Sigmoid colon (tissue), 7 donors: ENCODE measurements around the gene RABGGTB. TPM values are rescaled to one million over a fixed set of nuclear protein-coding genes. Genes with fewer than 3 reads are reported as not detected.
A peak's percentile ranks its signal among the peaks of the same experiment; 100 is the strongest.
"Not testable (repeated sequence)": the region's sequence is repeated elsewhere in the genome, so short reads cannot be mapped to it uniquely, and the experiment has no call there.

ENCODE experiments used
- DNase-seq: peaks from one replicate; pipeline ENCODE4 v3.0.0-alpha.2; 2019
- H3K27ac ChIP-seq, 4 donors: fragments of 200-600 bp; sonication (generic); one replicate each; pipeline ENCODE4 v1.5.1; 2016 to 2019; ENCODE audit warnings: mild to moderate bottlenecking in 1 of 4
- H3K27me3 ChIP-seq, 3 donors: fragments of 200-600 bp; sonication (generic); one replicate each; pipeline ENCODE4 v1.5.1; 2019; ENCODE audit warnings: mild to moderate bottlenecking in 1 of 3
- H3K36me3 ChIP-seq, 4 donors: fragments of 200-600 bp; sonication (generic); one replicate each; pipeline ENCODE4 v1.5.1; 2016 to 2019
- H3K4me1 ChIP-seq, 4 donors: fragments of 200-600 bp; sonication (generic); one replicate each; pipeline ENCODE4 v1.5.1; 2017 to 2019
- H3K4me3 ChIP-seq, 4 donors: fragments of 200-600 bp; sonication (generic); one replicate each; pipeline ENCODE4 v1.5.1; 2017 to 2019; ENCODE audit warnings: mild to moderate bottlenecking in 2 of 4, moderate library complexity in 1 of 4
- H3K9me3 ChIP-seq, 4 donors: fragments of 200-600 bp in 3 of 4; sonication (generic) in 3 of 4; one replicate each; pipeline versions ENCODE4 v1.5.1 to v1.6.1; 2013 to 2019
- EP300 ChIP-seq, 4 donors: sonication (generic); formaldehyde crosslinking; IDR thresholded peaks; one replicate each; pipeline ENCODE4 v1.6.1; 2017; ENCODE audit warnings: antibody characterized with exemption in 4 of 4
- POLR2A ChIP-seq, 2 donors: fragments of 450-650 bp; IDR thresholded peaks; one replicate each; pipeline ENCODE4 v1.6.1; 2016; ENCODE audit warnings: antibody characterized with exemption in 2 of 2, mild to moderate bottlenecking in 2 of 2, moderate library complexity in 2 of 2
- POLR2AphosphoS5 ChIP-seq, 4 donors: sonication (generic); formaldehyde crosslinking; IDR thresholded peaks; one replicate each; pipeline ENCODE4 v1.6.1; 2017; ENCODE audit warnings: antibody characterized with exemption in 4 of 4
- WGBS, 2 donors: extraction: QIAGEN DNeasy Blood & Tissue Kit; methylation state at CpG; one replicate each; pipeline ENCODE4 v1.1.7; 2013; 5-methylcytosine and 5-hydroxymethylcytosine counted together
- intact Hi-C: fragments of 100-400 bp; cut with DNase I; formaldehyde crosslinking; loops from one replicate; pipeline ENCODE4 v1.15.1; 2023
- polyA plus RNA-seq, 3 donors: library from polyadenylated mRNA; stranded (reverse); fragments of 200-250 nt; gene quantifications; one replicate each; pipeline ENCODE4 v1.2.3, GENCODE V29; 2013
- total RNA-seq, 4 donors: library from RNA; depleted of rRNA; stranded (reverse); fragments of >200 nt; gene quantifications; one replicate each; pipeline ENCODE4 v1.1.0, GENCODE V29; 2016
- TF ChIP-seq, protein P1 (sequence below), 4 experiments: fragments of 450-650 bp in 3 of 4; fragments of 200-600 bp in 1 of 4; IDR thresholded peaks; one replicate each; pipeline ENCODE4 v1.5.1; 2016 to 2019; ENCODE audit warnings: antibody characterized with exemption in 4 of 4, mild to moderate bottlenecking in 3 of 4, moderate library complexity in 2 of 4
- donor health status: healthy with polysubstance abuse.
- donor health status: Bipolar disorder and iron deficiency.
- donor health status: healthy.

RABGGTB gene
- total and polyA plus RNA-seq, 7 donors, result 33.2 to 65.8 (median 53.9) TPM

DNA sequence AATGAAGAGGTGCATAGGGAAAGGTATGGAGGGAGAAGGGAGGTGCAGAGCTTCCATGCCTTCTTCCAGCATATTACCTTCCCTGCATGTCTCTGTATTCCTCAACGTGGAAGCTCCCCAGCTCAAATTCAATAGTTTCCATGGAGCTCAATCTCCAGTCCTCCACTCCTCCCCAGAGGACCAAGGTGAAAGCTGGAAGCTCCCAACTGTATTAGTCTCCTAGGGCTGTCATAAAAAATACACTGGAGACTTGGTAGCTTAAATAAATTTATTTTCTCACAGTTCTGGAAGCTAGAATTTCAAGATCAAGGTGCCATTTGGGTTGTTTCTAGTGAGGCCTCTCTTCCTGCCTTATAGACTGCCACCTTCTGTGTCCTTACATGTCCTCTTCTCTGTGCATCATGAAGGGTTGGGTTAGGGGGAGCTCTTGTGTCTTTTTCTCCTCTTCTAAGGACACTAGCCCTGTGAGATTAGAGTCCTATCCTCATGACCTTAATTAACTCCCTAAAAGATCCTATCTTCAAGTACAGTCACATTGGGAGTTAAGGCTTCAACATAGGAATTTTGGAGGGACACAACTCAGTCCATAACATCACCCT lies 21.9 kb upstream of the RABGGTB start:
- Histone ChIP-seq H3K36me3 (peaks cover 0 to 18% (median 0%) of the 10 kb centered on the region in 4 donors), H3K27me3 (no peaks in the 10 kb centered on the region), H3K4me1 (peaks cover 0 to 4% (median 0%) of the 10 kb centered on the region in 4 donors), H3K27ac (no peak overlapping the region), H3K9me3 (no peaks in the 10 kb centered on the region), H3K4me3 (no peak overlapping the region)
- TF ChIP-seq, protein P1, sequence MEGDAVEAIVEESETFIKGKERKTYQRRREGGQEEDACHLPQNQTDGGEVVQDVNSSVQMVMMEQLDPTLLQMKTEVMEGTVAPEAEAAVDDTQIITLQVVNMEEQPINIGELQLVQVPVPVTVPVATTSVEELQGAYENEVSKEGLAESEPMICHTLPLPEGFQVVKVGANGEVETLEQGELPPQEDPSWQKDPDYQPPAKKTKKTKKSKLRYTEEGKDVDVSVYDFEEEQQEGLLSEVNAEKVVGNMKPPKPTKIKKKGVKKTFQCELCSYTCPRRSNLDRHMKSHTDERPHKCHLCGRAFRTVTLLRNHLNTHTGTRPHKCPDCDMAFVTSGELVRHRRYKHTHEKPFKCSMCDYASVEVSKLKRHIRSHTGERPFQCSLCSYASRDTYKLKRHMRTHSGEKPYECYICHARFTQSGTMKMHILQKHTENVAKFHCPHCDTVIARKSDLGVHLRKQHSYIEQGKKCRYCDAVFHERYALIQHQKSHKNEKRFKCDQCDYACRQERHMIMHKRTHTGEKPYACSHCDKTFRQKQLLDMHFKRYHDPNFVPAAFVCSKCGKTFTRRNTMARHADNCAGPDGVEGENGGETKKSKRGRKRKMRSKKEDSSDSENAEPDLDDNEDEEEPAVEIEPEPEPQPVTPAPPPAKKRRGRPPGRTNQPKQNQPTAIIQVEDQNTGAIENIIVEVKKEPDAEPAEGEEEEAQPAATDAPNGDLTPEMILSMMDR (IDR thresholded peaks at IDR 0.05), result no peak
- TF ChIP-seq POLR2AphosphoS5 (IDR thresholded peaks at IDR 0.05) (no peak), EP300 (IDR thresholded peaks at IDR 0.05) (no peak), POLR2A (IDR thresholded peaks at IDR 0.05) (no peak)
- DNase-seq, result no peak
- 68 to 90% methylated on average over 1 of the region's 1 CpG for WGBS, 2 donors
- intact Hi-C loops, result no loop called here

DNA sequence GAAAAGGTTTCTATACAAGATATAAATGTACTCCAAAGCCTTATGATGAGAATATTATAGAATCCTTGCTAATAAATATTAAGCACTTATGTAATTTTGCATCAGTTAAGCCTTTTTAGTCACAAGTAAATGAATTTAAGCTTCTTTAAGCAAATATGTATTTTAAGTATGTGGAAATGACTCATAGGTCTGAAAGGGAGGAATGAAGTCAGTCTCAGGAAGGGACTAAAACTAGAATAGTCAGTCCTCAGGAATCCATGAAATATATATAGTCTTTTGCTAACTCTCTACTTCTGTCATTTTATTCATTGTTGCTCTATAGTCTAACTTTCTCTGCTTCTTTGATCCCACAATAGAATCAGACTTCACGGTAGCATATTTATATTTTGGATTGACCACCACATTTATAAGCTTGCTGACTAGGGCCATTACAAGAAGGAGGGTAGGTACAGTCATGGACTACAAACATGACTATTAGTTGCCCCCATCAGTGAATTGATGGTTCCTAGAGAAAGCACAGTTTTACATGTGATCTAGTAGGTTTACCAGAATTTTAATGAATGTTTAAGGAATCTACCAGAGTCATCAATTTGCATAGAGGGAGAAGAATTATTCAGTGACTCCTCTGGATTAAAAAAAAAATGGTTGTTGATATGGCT lies 20.2 kb upstream of the RABGGTB start:
- no peak overlapping the region for H3K4me3 ChIP-seq
- no peaks in the 10 kb centered on the region for H3K9me3 ChIP-seq
- no peak for DNase-seq
- H3K27ac ChIP-seq, result peak overlapping the region in 1 of 4 donors; percentile 5
- H3K36me3 ChIP-seq, result peaks cover 0 to 18% (median 0%) of the 10 kb centered on the region in 4 donors
- TF ChIP-seq EP300 (IDR thresholded peaks at IDR 0.05), result no peak
- no peak for TF ChIP-seq POLR2AphosphoS5 (IDR thresholded peaks at IDR 0.05)
- TF ChIP-seq, protein P1 (IDR thresholded peaks at IDR 0.05), result no peak
- no peak for TF ChIP-seq POLR2A (IDR thresholded peaks at IDR 0.05)
- 97 to 98% methylated on average over 1 of the region's 1 CpG for WGBS, 2 donors
- no peaks in the 10 kb centered on the region for H3K27me3 ChIP-seq
- intact Hi-C loops, result no loop called here
- H3K4me1 ChIP-seq, result peaks cover 0 to 4% (median 0%) of the 10 kb centered on the region in 4 donors

DNA sequence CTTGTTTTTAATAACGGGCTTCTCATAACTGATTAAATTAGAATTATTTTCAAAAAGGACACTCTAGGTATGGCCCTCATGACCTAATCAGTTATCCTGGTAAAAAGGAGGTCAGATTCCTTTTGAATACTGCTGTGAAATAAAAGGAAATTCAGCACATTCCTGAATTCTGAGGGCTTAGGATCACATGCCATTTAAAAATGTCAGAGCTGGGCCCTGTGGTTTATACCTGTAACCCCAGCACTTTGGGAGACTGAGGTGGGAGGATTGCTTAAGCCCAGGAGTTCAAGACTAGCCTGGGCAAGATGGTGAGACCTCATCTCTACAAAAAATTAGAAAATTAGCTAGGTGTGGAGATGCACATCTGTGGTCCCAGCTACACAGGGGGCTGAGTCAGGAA lies 18.0 kb upstream of the RABGGTB start:
- WGBS, 2 donors, result 93 to 98% methylated on average over 1 of the region's 1 CpG
- intact Hi-C loops, result no loop called here
- Histone ChIP-seq H3K4me3 (no peak overlapping the region), H3K4me1 (peaks cover 0 to 4% (median 0%) of the 10 kb centered on the region in 4 donors), H3K36me3 (peaks cover 0 to 6% (median 0%) of the 10 kb centered on the region in 4 donors), H3K27ac (no peak overlapping the region), H3K9me3 (no peaks in the 10 kb centered on the region), H3K27me3 (no peaks in the 10 kb centered on the region)
- no peak for DNase-seq
- TF ChIP-seq EP300 (IDR thresholded peaks at IDR 0.05), result no peak
- TF ChIP-seq, protein P1 (IDR thresholded peaks at IDR 0.05), result no peak
- no peak for TF ChIP-seq POLR2AphosphoS5 (IDR thresholded peaks at IDR 0.05)
- TF ChIP-seq POLR2A (IDR thresholded peaks at IDR 0.05), result no peak

DNA sequence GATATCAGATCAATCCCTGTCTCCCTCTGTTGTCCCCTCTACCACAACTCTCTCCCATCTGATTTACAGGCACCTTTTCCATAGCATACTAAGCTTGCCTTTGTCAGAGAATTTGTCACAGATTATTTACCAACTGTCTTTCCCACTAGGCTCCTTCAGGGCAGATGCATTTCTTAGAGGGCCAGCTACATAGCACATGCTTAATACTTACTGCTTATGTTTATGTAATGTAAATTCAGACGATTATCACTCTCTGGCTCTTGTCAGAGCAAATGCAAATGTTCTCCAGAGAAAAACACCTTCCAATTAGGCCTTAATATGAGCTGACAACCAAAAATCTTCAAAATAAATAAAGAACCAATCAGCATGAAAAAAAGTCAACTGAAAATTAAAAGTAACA lies 15.3 kb upstream of the RABGGTB start:
- Histone ChIP-seq H3K9me3 (no peaks in the 10 kb centered on the region), H3K36me3 (no peaks in the 10 kb centered on the region), H3K4me3 (no peak overlapping the region), H3K27me3 (no peaks in the 10 kb centered on the region), H3K27ac (no peak overlapping the region), H3K4me1 (peaks cover 0 to 4% (median 0%) of the 10 kb centered on the region in 4 donors)
- no peak for DNase-seq
- WGBS, 2 donors, result 65 to 70% methylated on average over 1 of the region's 1 CpG
- TF ChIP-seq EP300 (IDR thresholded peaks at IDR 0.05) (no peak), POLR2A (IDR thresholded peaks at IDR 0.05) (no peak)
- intact Hi-C loops, result no loop called here

DNA sequence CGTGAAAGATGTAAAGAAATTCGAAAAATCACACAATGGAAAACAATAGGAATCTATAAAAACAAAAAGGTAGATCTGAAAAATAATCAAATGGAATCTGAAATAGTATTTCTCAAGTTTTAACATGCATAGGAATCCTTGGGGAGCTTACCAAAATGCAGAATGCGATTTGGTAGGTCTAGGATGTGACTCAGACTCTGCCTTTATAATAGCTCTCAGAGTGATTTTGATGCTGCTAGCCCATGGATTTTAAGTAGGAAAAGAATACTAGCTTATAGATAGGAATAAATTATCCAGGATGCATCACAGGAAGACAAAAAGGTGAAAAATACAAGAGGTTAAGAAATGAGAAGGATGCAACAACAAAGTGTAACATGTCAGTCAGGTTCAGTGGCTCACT lies 14.1 kb upstream of the RABGGTB start:
- WGBS, 2 donors, result 87 to 88% methylated on average over 3 of the region's 3 CpGs
- DNase-seq, result no peak
- no peaks in the 10 kb centered on the region for H3K4me1 ChIP-seq
- H3K4me3 ChIP-seq, result no peak overlapping the region
- no peak overlapping the region for H3K27ac ChIP-seq
- intact Hi-C loops, result no loop called here
- H3K36me3 ChIP-seq, result no peaks in the 10 kb centered on the region
- H3K9me3 ChIP-seq, result no peaks in the 10 kb centered on the region
- H3K27me3 ChIP-seq, result no peaks in the 10 kb centered on the region
- TF ChIP-seq POLR2A (IDR thresholded peaks at IDR 0.05) (no peak), POLR2AphosphoS5 (IDR thresholded peaks at IDR 0.05) (no peak), EP300 (IDR thresholded peaks at IDR 0.05) (no peak)
- TF ChIP-seq, protein P1 (IDR thresholded peaks at IDR 0.05), result no peak

DNA sequence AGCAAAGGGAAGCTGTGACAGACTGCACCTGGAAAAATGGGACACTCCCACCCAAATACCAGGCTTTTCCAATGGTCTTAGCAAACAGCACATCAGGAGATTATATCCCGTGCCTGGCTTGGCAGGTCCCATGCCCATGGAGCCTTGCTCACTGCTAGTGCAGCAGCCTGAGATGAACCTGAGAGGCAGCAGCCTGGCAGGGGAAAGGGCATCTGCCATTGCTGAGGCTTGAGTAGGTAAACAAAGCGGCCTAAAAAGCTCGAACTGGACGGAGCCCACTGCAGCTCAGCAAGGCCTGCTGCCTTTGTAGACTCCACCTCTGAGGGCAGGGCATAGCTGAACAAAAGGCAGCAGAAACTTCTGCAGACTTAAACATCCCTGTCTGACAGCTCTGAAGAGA lies 8.2 kb upstream of the RABGGTB start:
- H3K27ac ChIP-seq, H3K36me3 ChIP-seq, H3K9me3 ChIP-seq, H3K4me1 ChIP-seq, intact Hi-C loops, DNase-seq, H3K27me3 ChIP-seq, H3K4me3 ChIP-seq: not testable (repeated sequence)
- WGBS, 2 donors, result 83 to 96% methylated on average over 4 of the region's 4 CpGs

DNA sequence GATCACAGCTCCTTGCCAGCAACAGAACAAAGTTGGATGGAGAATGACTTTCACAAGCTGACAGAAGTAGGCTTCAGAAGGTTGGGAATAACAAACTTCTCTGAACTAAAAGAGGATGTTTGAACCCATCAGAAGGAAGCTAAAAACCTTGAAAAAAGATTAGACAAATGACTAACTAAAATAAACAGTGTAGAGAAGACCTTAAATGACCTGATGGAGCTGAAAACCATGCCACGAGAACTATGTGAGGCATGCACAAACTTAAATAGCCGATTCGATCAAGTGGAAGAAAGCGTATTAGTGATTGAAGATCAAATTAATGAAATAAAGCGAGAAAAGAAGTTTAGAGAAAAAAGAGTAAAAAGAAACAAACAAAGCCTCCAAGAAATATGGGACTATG lies 7.4 kb upstream of the RABGGTB start:
- H3K27ac ChIP-seq, H3K36me3 ChIP-seq, H3K27me3 ChIP-seq, H3K9me3 ChIP-seq, H3K4me1 ChIP-seq, H3K4me3 ChIP-seq, intact Hi-C loops, DNase-seq: not testable (repeated sequence)
- WGBS, 2 donors, result 95 to 96% methylated on average over 5 of the region's 5 CpGs

DNA sequence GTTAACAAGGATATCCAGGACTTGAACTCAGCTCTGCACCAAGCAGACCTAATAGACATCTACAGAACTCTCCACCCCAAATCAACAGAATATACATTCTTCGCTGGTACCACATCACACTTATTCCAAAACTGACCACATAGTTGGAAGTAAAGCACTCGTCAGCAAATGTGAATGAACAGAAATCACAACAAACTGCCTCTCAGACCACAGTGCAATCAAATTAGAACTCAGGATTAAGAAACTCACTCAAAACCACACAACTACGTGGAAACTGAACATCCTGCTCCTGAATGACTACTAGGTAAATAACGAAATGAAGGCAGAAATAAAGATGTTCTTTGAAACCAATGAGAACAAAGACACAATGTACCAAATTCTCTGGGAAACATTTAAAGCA lies 5.9 kb upstream of the RABGGTB start:
- H3K4me3 ChIP-seq, H3K27ac ChIP-seq, H3K9me3 ChIP-seq, H3K36me3 ChIP-seq, H3K27me3 ChIP-seq, H3K4me1 ChIP-seq, intact Hi-C loops, DNase-seq: not testable (repeated sequence)
- 79 to 80% methylated on average over 4 of the region's 4 CpGs for WGBS, 2 donors
